GM12873 (cell line): ENCODE results near the gene CXCL6.

Source experiments
- CTCF ChIP-seq: IDR thresholded peaks from 2 replicates; pipeline ENCODE4 v1.5.1; 2012; ENCODE audit warnings: low read depth, mild to moderate bottlenecking, moderate library complexity, low read length, control low read depth; ENCODE audit not compliant: insufficient read depth; ENCODE audit errors: missing control alignments

Gene CXCL6

GRCh38 chr4:73836373-73837279, at the start of gene CXCL6:
Gene CXCL6 (plus strand): TSS chr4:73836678. CDS start chr4:73836751, 73 bp downstream.
- no peak for TF ChIP-seq CTCF

- no peak for TF ChIP-seq CTCF
These were observed 48.1 kb upstream of the CXCL6 start for GRCh38 chr4:73788411-73788810.

DNA sequence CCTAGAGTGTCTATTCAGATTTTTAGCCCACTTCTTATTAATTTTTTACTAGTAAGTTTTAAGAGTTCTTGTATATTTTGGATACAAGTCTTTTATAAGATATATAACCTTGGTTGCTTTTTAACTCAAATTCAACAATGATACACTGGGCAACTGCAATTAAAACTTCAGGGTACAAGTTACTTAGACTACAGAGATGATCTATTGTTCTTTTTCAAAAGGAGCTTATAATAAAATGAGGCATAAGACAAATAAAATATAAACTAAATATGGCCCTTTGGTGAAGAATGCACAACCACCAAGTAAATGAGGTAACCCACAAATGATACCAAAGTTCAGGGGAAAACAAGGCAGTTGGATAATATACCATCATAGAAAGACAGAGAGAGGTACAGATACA, 37.6 kb upstream of the CXCL6 start:
- no peak for TF ChIP-seq CTCF

GRCh38 chr4:73800206-73800605, 36.3 kb upstream of the CXCL6 start:
- no peak for TF ChIP-seq CTCF

DNA sequence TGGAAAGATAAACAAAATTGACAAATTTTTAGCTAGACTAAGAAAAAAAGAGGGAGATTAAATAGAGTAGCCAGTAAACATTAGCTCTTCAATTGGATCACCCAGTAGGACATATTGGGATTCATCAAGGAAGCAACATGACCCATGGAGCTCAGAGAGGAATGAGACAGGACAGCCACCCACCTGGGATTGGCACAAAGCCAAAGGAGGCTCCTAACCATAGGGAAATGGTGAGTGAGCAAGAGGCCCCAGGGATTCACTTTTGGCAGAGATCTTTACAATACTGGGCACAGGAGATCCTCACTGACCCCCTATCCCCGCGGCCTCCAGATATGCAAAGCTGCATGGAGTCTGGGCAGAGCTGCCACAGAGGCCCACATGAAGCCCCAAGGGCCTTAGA, 34.8 kb upstream of the CXCL6 start:
- no peak for TF ChIP-seq CTCF

GRCh38 chr4:73803213-73803612, 33.3 kb upstream of the CXCL6 start:
- TF ChIP-seq CTCF, result no peak

DNA sequence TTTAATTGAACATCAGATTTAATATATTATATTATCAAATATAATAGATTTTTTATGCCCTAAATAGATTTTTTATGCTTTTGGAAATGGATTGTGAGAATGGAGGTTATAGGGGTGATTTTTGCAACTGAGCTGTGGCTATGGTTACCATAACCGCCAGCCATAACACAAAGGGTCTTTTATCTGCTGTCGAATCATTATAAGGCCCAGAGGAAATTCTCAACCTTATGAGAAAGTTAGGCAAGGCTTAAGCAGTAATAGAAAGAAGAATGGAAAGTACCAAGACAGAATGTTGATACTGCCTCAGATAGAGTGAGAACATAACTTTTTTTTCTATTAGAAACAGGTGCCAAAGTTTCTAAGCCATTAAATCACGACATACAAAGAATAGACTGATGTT, 26.3 kb upstream of the CXCL6 start:
- no peak for TF ChIP-seq CTCF
